Naive thymus-derived CD4-positive, alpha-beta T cell (primary cell): ENCODE measurements around the gene EIF4H. TPM values are rescaled to one million over a fixed set of nuclear protein-coding genes. Genes with fewer than 3 reads are reported as not detected.
"Not testable (repeated sequence)": the region's sequence is repeated elsewhere in the genome, so short reads cannot be mapped to it uniquely, and the experiment has no call there.

Source experiments
- ATAC-seq: fragments of 150-1000 bp; cut with Tn5 transposase; 2 replicates; pipeline ENCODE4 v1.10.0; 2021; ENCODE audit warnings: mild to moderate bottlenecking, moderate library complexity
- CTCF ChIA-PET: fragments of 350-600 bp; sonication (Branson Sonifier 250); formaldehyde crosslinking; loops from one replicate; lab custom pipeline; 2021; ENCODE audit warnings: antibody characterized with exemption; lab: Charles Lee
- POLR2A ChIA-PET: fragments of 350-600 bp; sonication (Branson Sonifier 250); formaldehyde crosslinking; loops from one replicate; lab custom pipeline; 2021; ENCODE audit warnings: antibody characterized with exemption, inconsistent platforms; lab: Charles Lee
- DNase-seq, 9 donors: peaks; one replicate each; pipeline versions ENCODE4 v3.0.0 to v3.0.0-alpha.2; 2020 to 2022; ENCODE audit warnings: mixed read lengths in 1 of 9
- H3K27ac ChIP-seq: one replicate; pipeline ENCODE4 v1.7.0; 2013; ENCODE audit warnings: mild to moderate bottlenecking, low read depth, low read length, moderate library complexity
- H3K27me3 ChIP-seq, 2 donors: one replicate each; pipeline ENCODE4 v1.7.0; 2013; ENCODE audit warnings: low read length in 2 of 2, mild to moderate bottlenecking in 2 of 2, moderate library complexity in 2 of 2; ENCODE audit not compliant: control insufficient read depth in 2 of 2, insufficient read depth in 2 of 2
- H3K36me3 ChIP-seq, 3 experiments: 1 replicate in 2 of 3; 2 replicates in 1 of 3; pipeline ENCODE4 v1.7.0; 2013; ENCODE audit warnings: low read length in 3 of 3, mild to moderate bottlenecking in 3 of 3, moderate library complexity in 1 of 3; ENCODE audit not compliant: insufficient read depth in 3 of 3, control insufficient read depth in 2 of 3
- H3K4me1 ChIP-seq, 2 donors: one replicate each; pipeline ENCODE4 v1.7.0; 2013; ENCODE audit warnings: low read length in 2 of 2, mild to moderate bottlenecking in 2 of 2, moderate library complexity in 1 of 2; ENCODE audit not compliant: control insufficient read depth in 2 of 2, insufficient read depth in 2 of 2
- H3K4me3 ChIP-seq: 2 replicates; pipeline ENCODE4 v1.7.0; 2013; ENCODE audit warnings: mild to moderate bottlenecking, low read length
- H3K9me3 ChIP-seq, 3 experiments: 1 replicate in 2 of 3; 2 replicates in 1 of 3; pipeline ENCODE4 v1.7.0; 2013; ENCODE audit warnings: low read length in 3 of 3; ENCODE audit not compliant: control insufficient read depth in 2 of 3
- H3K27ac Mint-ChIP-seq, 9 donors: one replicate each; pipeline ENCODE4 v1.8.0; 2020 to 2022; ENCODE audit warnings: mixed read lengths in 9 of 9, mild to moderate bottlenecking in 8 of 9, moderate library complexity in 5 of 9, inconsistent platforms in 2 of 9
- H3K27me3 Mint-ChIP-seq, 5 donors: one replicate each; pipeline ENCODE4 v1.8.0; 2021 to 2022; ENCODE audit warnings: mixed read lengths in 5 of 5, mild to moderate bottlenecking in 1 of 5
- H3K36me3 Mint-ChIP-seq, 5 donors: one replicate each; pipeline ENCODE4 v1.8.0; 2020 to 2022; ENCODE audit warnings: mixed read lengths in 5 of 5, mild to moderate bottlenecking in 3 of 5, inconsistent platforms in 1 of 5
- H3K4me1 Mint-ChIP-seq, 7 donors: one replicate each; pipeline ENCODE4 v1.8.0; 2020 to 2022; ENCODE audit warnings: mixed read lengths in 7 of 7, mild to moderate bottlenecking in 3 of 7, inconsistent platforms in 1 of 7
- H3K4me3 Mint-ChIP-seq, 10 donors: one replicate each; pipeline ENCODE4 v1.8.0; 2020 to 2022; ENCODE audit warnings: mild to moderate bottlenecking in 10 of 10, mixed read lengths in 10 of 10, moderate library complexity in 6 of 10, inconsistent platforms in 2 of 10
- H3K9me3 Mint-ChIP-seq, 11 donors: one replicate each; pipeline ENCODE4 v1.8.0; 2020 to 2022; ENCODE audit warnings: mixed read lengths in 11 of 11, mild to moderate bottlenecking in 4 of 11, inconsistent platforms in 1 of 11, moderate library complexity in 1 of 11
- intact Hi-C, 2 donors: fragments of 100-400 bp; cut with micrococcal nuclease; formaldehyde crosslinking; loops; one replicate each; pipeline ENCODE4 v1.15.1; 2023
- polyA plus RNA-seq, 2 donors: library from polyadenylated mRNA; unstranded; fragments of 300-500 nt; fragmentation: Illumina TruSeq; gene quantifications; one replicate each; pipeline ENCODE4 v1.2.3, GENCODE V29; 2021
- total RNA-seq, 6 experiments: library from RNA in 5 of 6; stranded (reverse) in 5 of 6; gene quantifications; 1 replicate in 5 of 6; 2 replicates in 1 of 6; pipeline ENCODE4 v1.2.3 and lab custom pipeline; 2021 to 2026

EIF4H gene
- total and polyA plus RNA-seq, 7 experiments from 2014 or later, result 163 to 284 (median 246) TPM

- intact Hi-C loops, result no loop called here
- Mint-ChIP-seq H3K4me3 (no peak overlapping the region), H3K4me1 (no peaks in the 10 kb centered on the region), H3K36me3 (no peaks in the 10 kb centered on the region), H3K27ac (no peak overlapping the region), H3K27me3 (no peaks in the 10 kb centered on the region), H3K9me3 (no peaks in the 10 kb centered on the region)
- Histone ChIP-seq H3K36me3 (no peaks in the 10 kb centered on the region), H3K27ac (no peak overlapping the region), H3K4me3 (no peak overlapping the region), H3K9me3 (no peaks in the 10 kb centered on the region), H3K4me1 (no peaks in the 10 kb centered on the region), H3K27me3 (no peaks in the 10 kb centered on the region)
- POLR2A ChIA-PET, result no interaction called here
- DNase-seq (no peak), ATAC-seq (no peak)
- CTCF ChIA-PET, result no interaction called here
Measured at GRCh38 chr7:74153736-74154135, 20.4 kb upstream of the EIF4H start.

- H3K27ac ChIP-seq, result no peak overlapping the region
- H3K36me3 ChIP-seq, result no peaks in the 10 kb centered on the region
- DNase-seq (no peak), ATAC-seq (no peak)
- no peaks in the 10 kb centered on the region for H3K36me3 Mint-ChIP-seq
- no peak overlapping the region for H3K27ac Mint-ChIP-seq
- ChIA-PET POLR2A (no interaction called here), CTCF (no interaction called here)
- H3K9me3 ChIP-seq, result no peaks in the 10 kb centered on the region
- H3K4me3 ChIP-seq, result no peak overlapping the region
- intact Hi-C loops, result no loop called here
- H3K9me3 Mint-ChIP-seq, result no peaks in the 10 kb centered on the region
- no peaks in the 10 kb centered on the region for H3K27me3 Mint-ChIP-seq
- H3K4me1 ChIP-seq, result no peaks in the 10 kb centered on the region
- H3K27me3 ChIP-seq, result no peaks in the 10 kb centered on the region
- no peaks in the 10 kb centered on the region for H3K4me1 Mint-ChIP-seq
- H3K4me3 Mint-ChIP-seq, result no peak overlapping the region
Measured at GRCh38 chr7:74155810-74156395, 18.3 kb upstream of the EIF4H start.

GRCh38 chr7:74157605-74158004 lies 16.6 kb upstream of the EIF4H start:
- Histone ChIP-seq H3K36me3 (no peaks in the 10 kb centered on the region), H3K9me3 (no peaks in the 10 kb centered on the region), H3K4me1 (no peaks in the 10 kb centered on the region), H3K4me3 (no peak overlapping the region), H3K27ac (no peak overlapping the region), H3K27me3 (no peaks in the 10 kb centered on the region)
- DNase-seq (no peak), ATAC-seq (no peak)
- Mint-ChIP-seq H3K4me1 (no peaks in the 10 kb centered on the region), H3K27me3 (no peaks in the 10 kb centered on the region), H3K36me3 (no peaks in the 10 kb centered on the region), H3K9me3 (no peaks in the 10 kb centered on the region), H3K4me3 (no peak overlapping the region), H3K27ac (no peak overlapping the region)
- intact Hi-C loops, result no loop called here
- POLR2A ChIA-PET, result no interaction called here
- CTCF ChIA-PET, result no interaction called here

GRCh38 chr7:74164985-74165456 lies 9.1 kb upstream of the EIF4H start:
- Mint-ChIP-seq H3K27ac (no peak overlapping the region), H3K27me3 (no peaks in the 10 kb centered on the region), H3K36me3 (no peaks in the 10 kb centered on the region), H3K4me3 (no peak overlapping the region), H3K9me3 (peaks cover 0 to 2% (median 0%) of the 10 kb centered on the region in 11 donors), H3K4me1 (no peaks in the 10 kb centered on the region)
- Histone ChIP-seq H3K9me3 (no peaks in the 10 kb centered on the region), H3K36me3 (no peaks in the 10 kb centered on the region), H3K27me3 (no peaks in the 10 kb centered on the region), H3K4me1 (no peaks in the 10 kb centered on the region), H3K4me3 (no peak overlapping the region), H3K27ac (no peak overlapping the region)
- no peak for ATAC-seq
- DNase-seq, result no peak
- POLR2A ChIA-PET, result no interaction called here
- intact Hi-C loops, result no loop called here
- CTCF ChIA-PET, result interaction anchor here (0.6 to 0.7 kb wide), 2 partner anchors 10 to 222 kb away, joined by 3 to 4 read pairs; no protein-coding TSS in a partner anchor

- ChIA-PET POLR2A (no interaction called here), CTCF (no interaction called here)
- DNase-seq (no peak), ATAC-seq (no peak)
- Mint-ChIP-seq H3K27me3 (no peaks in the 10 kb centered on the region), H3K9me3 (peaks cover 0 to 2% (median 0%) of the 10 kb centered on the region in 11 donors), H3K27ac (no peak overlapping the region), H3K36me3 (no peaks in the 10 kb centered on the region), H3K4me1 (no peaks in the 10 kb centered on the region), H3K4me3 (no peak overlapping the region)
- Histone ChIP-seq H3K27ac (no peak overlapping the region), H3K4me3 (no peak overlapping the region), H3K36me3 (no peaks in the 10 kb centered on the region), H3K9me3 (no peaks in the 10 kb centered on the region), H3K27me3 (no peaks in the 10 kb centered on the region), H3K4me1 (no peaks in the 10 kb centered on the region)
- intact Hi-C loops, result no loop called here
Measured at GRCh38 chr7:74165867-74166593, 8.1 kb upstream of the EIF4H start.

GRCh38 chr7:74167324-74167723 lies 6.8 kb upstream of the EIF4H start:
- H3K36me3 ChIP-seq, H3K9me3 ChIP-seq, H3K27me3 ChIP-seq, H3K4me3 Mint-ChIP-seq, H3K27me3 Mint-ChIP-seq, ATAC-seq, H3K27ac ChIP-seq, H3K36me3 Mint-ChIP-seq, H3K4me1 ChIP-seq, CTCF ChIA-PET, H3K27ac Mint-ChIP-seq, POLR2A ChIA-PET, H3K4me1 Mint-ChIP-seq, DNase-seq, H3K9me3 Mint-ChIP-seq, intact Hi-C loops, H3K4me3 ChIP-seq: not testable (repeated sequence)
